Measurements from ENCODE around the gene ACTMAP. TPM values are rescaled to one million over a fixed set of nuclear protein-coding genes. Genes with fewer than 3 reads are reported as not detected.

The ACTMAP gene
- total and polyA plus RNA-seq, 2 of the 13 experiments (the other 11 are each of a cell fraction or from before 2014, with no cell fraction given), result 2.2 to 7.9 TPM

DNA sequence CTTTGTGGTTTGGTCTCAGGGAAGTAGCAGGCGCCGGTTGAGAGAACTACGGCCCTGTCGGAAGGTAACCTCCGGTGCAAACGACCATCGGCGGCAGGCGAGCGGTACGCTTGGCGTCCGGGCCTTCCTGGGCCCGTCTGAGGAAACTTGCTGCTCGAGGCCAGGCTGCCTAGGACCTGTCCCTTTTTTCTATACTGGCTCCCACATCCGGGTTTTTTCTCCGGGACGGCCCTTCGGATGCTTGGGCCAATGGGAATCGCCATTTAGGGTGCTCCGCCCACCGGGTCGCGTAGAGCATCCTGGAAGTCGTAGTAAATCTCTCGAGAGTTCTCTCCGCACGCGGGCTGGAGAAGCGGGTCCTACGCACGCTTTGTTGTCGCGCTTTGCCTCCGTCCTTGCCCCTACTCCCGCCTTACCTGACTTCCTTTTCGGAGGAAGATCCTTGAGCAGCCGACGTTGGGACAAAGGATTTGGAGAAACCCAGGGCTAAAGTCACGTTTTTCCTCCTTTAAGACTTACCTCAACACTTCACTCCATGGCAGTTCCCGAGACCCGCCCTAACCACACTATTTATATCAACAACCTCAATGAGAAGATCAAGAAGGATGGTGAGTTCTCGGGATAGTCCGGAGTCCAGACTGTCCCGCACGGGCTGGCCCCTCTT lies 729 bp upstream of the ACTMAP start, which contains the start of gene SNRPA (continued):
- TF ChIP-seq, protein P1, sequence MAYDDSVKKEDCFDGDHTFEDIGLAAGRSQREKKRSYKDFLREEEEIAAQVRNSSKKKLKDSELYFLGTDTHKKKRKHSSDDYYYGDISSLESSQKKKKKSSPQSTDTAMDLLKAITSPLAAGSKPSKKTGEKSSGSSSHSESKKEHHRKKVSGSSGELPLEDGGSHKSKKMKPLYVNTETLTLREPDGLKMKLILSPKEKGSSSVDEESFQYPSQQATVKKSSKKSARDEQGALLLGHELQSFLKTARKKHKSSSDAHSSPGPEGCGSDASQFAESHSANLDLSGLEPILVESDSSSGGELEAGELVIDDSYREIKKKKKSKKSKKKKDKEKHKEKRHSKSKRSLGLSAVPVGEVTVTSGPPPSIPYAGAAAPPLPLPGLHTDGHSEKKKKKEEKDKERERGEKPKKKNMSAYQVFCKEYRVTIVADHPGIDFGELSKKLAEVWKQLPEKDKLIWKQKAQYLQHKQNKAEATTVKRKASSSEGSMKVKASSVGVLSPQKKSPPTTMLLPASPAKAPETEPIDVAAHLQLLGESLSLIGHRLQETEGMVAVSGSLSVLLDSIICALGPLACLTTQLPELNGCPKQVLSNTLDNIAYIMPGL (CRISPR knock-in tag; IDR thresholded peaks at IDR 0.05; ENCODE audit: borderline replicate concordance in 1 of 2, low read depth in 1 of 2), result no peak; a peak in 1 of 4 replicates
- no peak for TF ChIP-seq ZBTB25 (CRISPR knock-in tag; IDR thresholded peaks at IDR 0.05)
- TF ChIP-seq TEAD2 (CRISPR knock-in tag; IDR thresholded peaks at IDR 0.05), result no peak
- TF ChIP-seq THAP11 (CRISPR knock-in tag; IDR thresholded peaks at IDR 0.05), result peak; percentile 94
- TF ChIP-seq, protein P2, sequence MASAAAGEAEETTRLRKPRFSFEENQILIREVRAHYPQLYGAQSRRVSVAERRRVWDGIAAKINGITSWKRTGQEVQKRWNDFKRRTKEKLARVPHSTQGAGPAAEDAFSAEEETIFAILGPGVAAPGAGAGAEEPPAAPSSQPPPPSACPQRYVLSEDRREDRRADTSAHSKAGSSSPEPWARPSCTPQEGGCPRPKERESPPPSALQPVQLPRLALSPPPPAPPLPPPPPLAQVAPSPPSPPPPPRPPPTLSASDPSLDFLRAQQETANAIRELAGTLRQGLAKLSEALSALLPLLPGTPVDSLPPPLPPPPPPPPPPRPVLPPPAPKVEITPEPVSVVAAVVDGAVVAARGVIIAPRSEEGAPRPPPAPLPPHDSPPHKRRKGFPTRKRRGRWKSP (CRISPR knock-in tag; IDR thresholded peaks at IDR 0.05), result 0 out of 2 replicates have a peak, but pooled peaks have one; percentile 12
- TF ChIP-seq, protein P3, sequence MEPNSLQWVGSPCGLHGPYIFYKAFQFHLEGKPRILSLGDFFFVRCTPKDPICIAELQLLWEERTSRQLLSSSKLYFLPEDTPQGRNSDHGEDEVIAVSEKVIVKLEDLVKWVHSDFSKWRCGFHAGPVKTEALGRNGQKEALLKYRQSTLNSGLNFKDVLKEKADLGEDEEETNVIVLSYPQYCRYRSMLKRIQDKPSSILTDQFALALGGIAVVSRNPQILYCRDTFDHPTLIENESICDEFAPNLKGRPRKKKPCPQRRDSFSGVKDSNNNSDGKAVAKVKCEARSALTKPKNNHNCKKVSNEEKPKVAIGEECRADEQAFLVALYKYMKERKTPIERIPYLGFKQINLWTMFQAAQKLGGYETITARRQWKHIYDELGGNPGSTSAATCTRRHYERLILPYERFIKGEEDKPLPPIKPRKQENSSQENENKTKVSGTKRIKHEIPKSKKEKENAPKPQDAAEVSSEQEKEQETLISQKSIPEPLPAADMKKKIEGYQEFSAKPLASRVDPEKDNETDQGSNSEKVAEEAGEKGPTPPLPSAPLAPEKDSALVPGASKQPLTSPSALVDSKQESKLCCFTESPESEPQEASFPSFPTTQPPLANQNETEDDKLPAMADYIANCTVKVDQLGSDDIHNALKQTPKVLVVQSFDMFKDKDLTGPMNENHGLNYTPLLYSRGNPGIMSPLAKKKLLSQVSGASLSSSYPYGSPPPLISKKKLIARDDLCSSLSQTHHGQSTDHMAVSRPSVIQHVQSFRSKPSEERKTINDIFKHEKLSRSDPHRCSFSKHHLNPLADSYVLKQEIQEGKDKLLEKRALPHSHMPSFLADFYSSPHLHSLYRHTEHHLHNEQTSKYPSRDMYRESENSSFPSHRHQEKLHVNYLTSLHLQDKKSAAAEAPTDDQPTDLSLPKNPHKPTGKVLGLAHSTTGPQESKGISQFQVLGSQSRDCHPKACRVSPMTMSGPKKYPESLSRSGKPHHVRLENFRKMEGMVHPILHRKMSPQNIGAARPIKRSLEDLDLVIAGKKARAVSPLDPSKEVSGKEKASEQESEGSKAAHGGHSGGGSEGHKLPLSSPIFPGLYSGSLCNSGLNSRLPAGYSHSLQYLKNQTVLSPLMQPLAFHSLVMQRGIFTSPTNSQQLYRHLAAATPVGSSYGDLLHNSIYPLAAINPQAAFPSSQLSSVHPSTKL (CRISPR knock-in tag; IDR thresholded peaks at IDR 0.05), result 0 out of 2 replicates have a peak, but pooled peaks have one; percentile 10
- peak; percentile 61; the same call in 1 of the 2 replicates for TF ChIP-seq REPIN1 (CRISPR knock-in tag; IDR thresholded peaks at IDR 0.05; ENCODE audit: borderline replicate concordance, low read depth)
- TF ChIP-seq CAMTA2 (CRISPR knock-in tag; IDR thresholded peaks at IDR 0.05; ENCODE audit: borderline replicate concordance), result no peak
- TF ChIP-seq TAF1 (CRISPR knock-in tag; IDR thresholded peaks at IDR 0.05), result peak; percentile 80
- TF ChIP-seq SMARCE1 (IDR thresholded peaks at IDR 0.05; ENCODE audit: borderline replicate concordance), result no peak
- no peak for TF ChIP-seq ZSCAN29 (CRISPR knock-in tag; conservative IDR thresholded peaks at IDR 0.05)
- no peak for TF ChIP-seq ZNF616 (CRISPR knock-in tag; IDR thresholded peaks at IDR 0.05; ENCODE audit: low read depth)
- no peak; the same call in 1 of the 2 replicates for TF ChIP-seq ZNF772 (CRISPR knock-in tag; IDR thresholded peaks at IDR 0.05)
- peak; percentile 58; the same call in 1 of the 2 replicates for TF ChIP-seq KMT2A (CRISPR knock-in tag; IDR thresholded peaks at IDR 0.05)
- no peak; the same call in 1 of the 2 replicates for TF ChIP-seq NR2F2 (IDR thresholded peaks at IDR 0.05; ENCODE audit: borderline replicate concordance, low read depth)
- TF ChIP-seq RNF2 (conservative IDR thresholded peaks at IDR 0.05; ENCODE audit: low read depth), result peak; percentile 18; the same call in 1 of the 2 replicates
- no peak for TF ChIP-seq SSRP1 (CRISPR knock-in tag; IDR thresholded peaks at IDR 0.05)
- TF ChIP-seq HNRNPH1 (optimal IDR thresholded peaks at IDR 0.05; ENCODE audit: low read depth, low read length), result no peak
- TF ChIP-seq, protein P4, sequence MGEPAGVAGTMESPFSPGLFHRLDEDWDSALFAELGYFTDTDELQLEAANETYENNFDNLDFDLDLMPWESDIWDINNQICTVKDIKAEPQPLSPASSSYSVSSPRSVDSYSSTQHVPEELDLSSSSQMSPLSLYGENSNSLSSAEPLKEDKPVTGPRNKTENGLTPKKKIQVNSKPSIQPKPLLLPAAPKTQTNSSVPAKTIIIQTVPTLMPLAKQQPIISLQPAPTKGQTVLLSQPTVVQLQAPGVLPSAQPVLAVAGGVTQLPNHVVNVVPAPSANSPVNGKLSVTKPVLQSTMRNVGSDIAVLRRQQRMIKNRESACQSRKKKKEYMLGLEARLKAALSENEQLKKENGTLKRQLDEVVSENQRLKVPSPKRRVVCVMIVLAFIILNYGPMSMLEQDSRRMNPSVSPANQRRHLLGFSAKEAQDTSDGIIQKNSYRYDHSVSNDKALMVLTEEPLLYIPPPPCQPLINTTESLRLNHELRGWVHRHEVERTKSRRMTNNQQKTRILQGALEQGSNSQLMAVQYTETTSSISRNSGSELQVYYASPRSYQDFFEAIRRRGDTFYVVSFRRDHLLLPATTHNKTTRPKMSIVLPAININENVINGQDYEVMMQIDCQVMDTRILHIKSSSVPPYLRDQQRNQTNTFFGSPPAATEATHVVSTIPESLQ (CRISPR knock-in tag; conservative IDR thresholded peaks at IDR 0.05), result no peak
- TF ChIP-seq ZNF589 (CRISPR knock-in tag; conservative IDR thresholded peaks at IDR 0.05), result no peak
